Smooth muscle cell (in vitro differentiated cells): ENCODE measurements around the gene PFKP. TPM values are rescaled to one million over a fixed set of nuclear protein-coding genes. Genes with fewer than 3 reads are reported as not detected.

ENCODE experiments used
- DNase-seq: peaks from one replicate; lab custom pipeline; 2025; ENCODE audit not compliant: unreplicated experiment; lab: John Stamatoyannopoulos, UW
- H2AFZ ChIP-seq: fragments of 200-600 bp; sonication (generic); 2 replicates; pipeline ENCODE4 v1.6.0; 2016; ENCODE audit warnings: antibody characterized with exemption, low read depth, mild to moderate bottlenecking
- H3F3A ChIP-seq: fragments of 200-600 bp; sonication (generic); 2 replicates; pipeline ENCODE4 v1.6.0; 2017; ENCODE audit warnings: antibody characterized with exemption, low read depth
- H3K27ac ChIP-seq: fragments of 200-600 bp; sonication (generic); 2 replicates; pipeline ENCODE4 v1.5.1; 2016; ENCODE audit warnings: low read depth, mild to moderate bottlenecking
- H3K27me3 ChIP-seq: fragments of 200-600 bp; sonication (generic); 2 replicates; pipeline ENCODE4 v1.6.1; 2016; ENCODE audit warnings: low read depth, mild to moderate bottlenecking
- H3K36me3 ChIP-seq: fragments of 200-600 bp; sonication (generic); 2 replicates; pipeline ENCODE4 v1.5.1; 2016; ENCODE audit warnings: low read depth
- H3K4me1 ChIP-seq: fragments of 200-600 bp; sonication (generic); 2 replicates; pipeline ENCODE4 v1.5.1; 2016; ENCODE audit warnings: low read depth
- H3K4me2 ChIP-seq: fragments of 200-600 bp; sonication (generic); 2 replicates; pipeline ENCODE4 v1.6.0; 2016; ENCODE audit warnings: mild to moderate bottlenecking
- H3K4me3 ChIP-seq: fragments of 200-600 bp; sonication (generic); 2 replicates; pipeline ENCODE4 v1.5.1; 2016; ENCODE audit warnings: mild to moderate bottlenecking
- H3K79me2 ChIP-seq: fragments of 200-600 bp; sonication (generic); 2 replicates; pipeline ENCODE4 v1.6.0; 2016; ENCODE audit warnings: low read depth, mild to moderate bottlenecking
- H3K9ac ChIP-seq: fragments of 200-600 bp; sonication (generic); 2 replicates; pipeline ENCODE4 v1.6.0; 2016; ENCODE audit warnings: low read depth
- H3K9me3 ChIP-seq: fragments of 200-600 bp; sonication (generic); replicated peaks from 2 replicates; pipeline ENCODE4 v1.5.1; 2016; ENCODE audit warnings: low read depth
- H4K20me1 ChIP-seq: fragments of 200-600 bp; sonication (generic); 2 replicates; pipeline ENCODE4 v1.6.0; 2016; ENCODE audit warnings: low read depth
- CTCF ChIP-seq: fragments of 200-600 bp; sonication (generic); IDR thresholded peaks from 2 replicates; pipeline ENCODE4 v1.5.1; 2017; ENCODE audit warnings: borderline replicate concordance, mild to moderate bottlenecking, antibody characterized with exemption; ENCODE audit not compliant: insufficient read depth, poor library complexity, severe bottlenecking
- WGBS: methylation state at CpG from one replicate; pipeline ENCODE4 v1.1.7; 2016; ENCODE audit warnings: low lambda C conversion rate; 5-methylcytosine and 5-hydroxymethylcytosine counted together
- polyA plus RNA-seq: library from polyadenylated mRNA; unstranded; fragments of >200 nt; fragmentation: Nextera tagmentation; extraction: Ambion mirVana; gene quantifications from 2 replicates; pipeline ENCODE4 v1.2.1, GENCODE V29; 2016
- total RNA-seq: library from RNA; depleted of rRNA; stranded (reverse); fragments of >200 nt; gene quantifications from 2 replicates; pipeline ENCODE4 v1.2.3, GENCODE V29; 2014

Gene PFKP
- total and polyA plus RNA-seq, 2 experiments from 2014 or later = 178 to 203 TPM

- H3K36me3 ChIP-seq = peaks cover 15% of the 10 kb centered on the region
- WGBS = 98% methylated on average over 18 of the region's 18 CpGs
These were observed 78.0 kb downstream of the PFKP start for GRCh38 chr10:3145366-3145765.

GRCh38 chr10:3146289-3146688 lies 78.9 kb downstream of the PFKP start:
- Histone ChIP-seq H3K4me3 (no peak overlapping the region), H4K20me1 (no peaks in the 10 kb centered on the region), H3K79me2 (no peaks in the 10 kb centered on the region), H3K27me3 (no peaks in the 10 kb centered on the region), H3K36me3 (peaks cover 18% of the 10 kb centered on the region), H3K4me2 (no peak overlapping the region), H3F3A (no peaks in the 10 kb centered on the region), H3K9ac (no peak overlapping the region), H3K4me1 (no peaks in the 10 kb centered on the region), H3K27ac (no peak overlapping the region), H3K9me3 (no peaks in the 10 kb centered on the region), H2AFZ (no peak overlapping the region)
- no peak for TF ChIP-seq CTCF
- DNase-seq = no peak
- WGBS = 97% methylated on average over 8 of the region's 8 CpGs

More at GRCh38 chr10:3145366-3145765, 78.0 kb downstream of the PFKP start:
- H3K4me3 ChIP-seq = no peak overlapping the region
- no peaks in the 10 kb centered on the region for H4K20me1 ChIP-seq
- no peaks in the 10 kb centered on the region for H3K79me2 ChIP-seq
- H2AFZ ChIP-seq = no peak overlapping the region
- H3F3A ChIP-seq = peaks cover 7% of the 10 kb centered on the region
- no peaks in the 10 kb centered on the region for H3K9me3 ChIP-seq
- DNase-seq = no peak
- H3K4me2 ChIP-seq = no peak overlapping the region
- no peak overlapping the region for H3K27ac ChIP-seq
- H3K27me3 ChIP-seq = no peaks in the 10 kb centered on the region
- no peak for TF ChIP-seq CTCF
- no peak overlapping the region for H3K9ac ChIP-seq
- H3K4me1 ChIP-seq = no peaks in the 10 kb centered on the region

GRCh38 chr10:3147117-3147820 lies 79.9 kb downstream of the PFKP start:
- Histone ChIP-seq H3K9ac (no peak overlapping the region), H3K9me3 (no peaks in the 10 kb centered on the region), H4K20me1 (no peaks in the 10 kb centered on the region), H2AFZ (no peak overlapping the region), H3F3A (no peaks in the 10 kb centered on the region), H3K4me3 (no peak overlapping the region), H3K27me3 (no peaks in the 10 kb centered on the region), H3K4me1 (no peaks in the 10 kb centered on the region), H3K36me3 (peaks cover 18% of the 10 kb centered on the region), H3K27ac (no peak overlapping the region), H3K79me2 (no peaks in the 10 kb centered on the region), H3K4me2 (no peak overlapping the region)
- 98% methylated on average over 17 of the region's 17 CpGs for WGBS
- no peak for DNase-seq
- no peak for TF ChIP-seq CTCF

- H3K4me2 ChIP-seq = no peak overlapping the region
- no peak for DNase-seq
- no peaks in the 10 kb centered on the region for H3K79me2 ChIP-seq
- H3K27me3 ChIP-seq = no peaks in the 10 kb centered on the region
- 97% methylated on average over 17 of the region's 17 CpGs for WGBS
- H3K4me1 ChIP-seq = no peaks in the 10 kb centered on the region
- H3K36me3 ChIP-seq = peaks cover 18% of the 10 kb centered on the region
- no peaks in the 10 kb centered on the region for H3F3A ChIP-seq
- H2AFZ ChIP-seq = no peak overlapping the region
- no peaks in the 10 kb centered on the region for H3K9me3 ChIP-seq
- no peaks in the 10 kb centered on the region for H4K20me1 ChIP-seq
- H3K27ac ChIP-seq = no peak overlapping the region
- no peak overlapping the region for H3K4me3 ChIP-seq
- TF ChIP-seq CTCF = no peak
- no peak overlapping the region for H3K9ac ChIP-seq
These were observed 80.7 kb downstream of the PFKP start for GRCh38 chr10:3148041-3148440.
